ENCODE data around the gene ID4. TPM values are rescaled to one million over a fixed set of nuclear protein-coding genes. Genes with fewer than 3 reads are reported as not detected.

ID4 gene
- total RNA-seq, 1 experiment from 2014 or later = 0.10 TPM

- RAD21 ChIA-PET (ENCODE audit: low non-redundant PET in 1 of 2, low total read pairs in 2 of 2, uncharacterized antibody in 2 of 2, unreplicated experiment in 2 of 2) = no interaction called here
- TF ChIP-seq SRF (IDR thresholded peaks at IDR 0.05; ENCODE audit: low read depth) = no peak
- BruUV-seq (replicated peaks) = no TSS peak
Measured at GRCh38 chr6:19796452-19796851, 40.7 kb upstream of the ID4 start.

GRCh38 chr6:19798362-19798761 lies 38.8 kb upstream of the ID4 start:
- no peak overlapping the region for H3K27ac ChIP-seq (ENCODE audit: low read depth, low read length)
- ChIA-PET RAD21 (ENCODE audit: low non-redundant PET in 1 of 2, low total read pairs in 2 of 2, uncharacterized antibody in 2 of 2, unreplicated experiment in 2 of 2) (no interaction called here), CTCF (no interaction called here), POLR2A (no interaction called here)
- BruUV-seq (replicated peaks) = no TSS peak
- H4K20me1 ChIP-seq (ENCODE audit: insufficient read depth) = no peaks in the 10 kb centered on the region
- intact Hi-C loops (cut with micrococcal nuclease) = no loop called here
- no peak overlapping the region for H2AFZ ChIP-seq (ENCODE audit: low read depth, low read length, poor library complexity, severe bottlenecking)
- TF ChIP-seq REST (IDR thresholded peaks at IDR 0.05; ENCODE audit: low read depth) (no peak), SRF (IDR thresholded peaks at IDR 0.05; ENCODE audit: low read depth) (no peak), ZNF274 (IDR thresholded peaks at IDR 0.05; ENCODE audit: low read depth, low read length) (no peak), MAX (IDR thresholded peaks at IDR 0.05) (no peak), ELF1 (IDR thresholded peaks at IDR 0.05; ENCODE audit: borderline replicate concordance, low read depth) (no peak), CTCF (IDR thresholded peaks at IDR 0.05 in 2 of 3, conservative IDR thresholded peaks at IDR 0.05 in 1 of 3; ENCODE audit: borderline replicate concordance in 1 of 3, insufficient read depth in 1 of 3, low read depth in 2 of 3, low read length in 2 of 3) (no peak)
- H3K36me3 ChIP-seq (ENCODE audit: control insufficient read depth in 1 of 2, insufficient read depth in 2 of 2, low read length in 2 of 2) = no peaks in the 10 kb centered on the region
- H3K9me2 ChIP-seq (ENCODE audit: insufficient read depth) = no peaks in the 10 kb centered on the region; the same call in 1 of the 2 replicates
- no peak for ATAC-seq
- H3K27me3 ChIP-seq (ENCODE audit: insufficient read depth, low read length) = no peaks in the 10 kb centered on the region
- H3K79me2 ChIP-seq (ENCODE audit: insufficient read depth, low read length) = no peaks in the 10 kb centered on the region
- H3K4me3 ChIP-seq (replicated peaks in 1 of 2; ENCODE audit: low read depth in 1 of 2, low read length in 2 of 2) = no peak overlapping the region
- H3K9ac ChIP-seq (ENCODE audit: low read length) = no peak overlapping the region
- no peaks in the 10 kb centered on the region for H3K9me3 ChIP-seq (ENCODE audit: control insufficient read depth in 1 of 2, insufficient read depth in 1 of 2, low read depth in 1 of 2, low read length in 2 of 2)
- peaks cover 4 to 8% of the 10 kb centered on the region in 2 experiments for H3K4me1 ChIP-seq (ENCODE audit: control insufficient read depth in 1 of 2, insufficient read depth in 2 of 2, low read length in 2 of 2)
- DNase-seq (ENCODE audit: low read depth, low spot score) = no peak
- no peak overlapping the region for H3K4me2 ChIP-seq (ENCODE audit: low read length)

More at GRCh38 chr6:19796452-19796851, 40.7 kb upstream of the ID4 start:
- Histone ChIP-seq H3K9ac (ENCODE audit: low read length) (no peak overlapping the region), H3K27ac (ENCODE audit: low read depth, low read length) (no peak overlapping the region), H3K4me1 (ENCODE audit: control insufficient read depth in 1 of 2, insufficient read depth in 2 of 2, low read length in 2 of 2) (no peaks in the 10 kb centered on the region), H3K27me3 (ENCODE audit: insufficient read depth, low read length) (no peaks in the 10 kb centered on the region), H2AFZ (ENCODE audit: low read depth, low read length, poor library complexity, severe bottlenecking) (no peak overlapping the region), H3K79me2 (ENCODE audit: insufficient read depth, low read length) (no peaks in the 10 kb centered on the region), H3K4me2 (ENCODE audit: low read length) (no peak overlapping the region), H3K9me3 (ENCODE audit: control insufficient read depth in 1 of 2, insufficient read depth in 1 of 2, low read depth in 1 of 2, low read length in 2 of 2) (no peaks in the 10 kb centered on the region), H3K36me3 (ENCODE audit: control insufficient read depth in 1 of 2, insufficient read depth in 2 of 2, low read length in 2 of 2) (no peaks in the 10 kb centered on the region), H3K9me2 (ENCODE audit: insufficient read depth) (no peaks in the 10 kb centered on the region; the same call in 1 of the 2 replicates), H3K4me3 (replicated peaks in 1 of 2; ENCODE audit: low read depth in 1 of 2, low read length in 2 of 2) (no peak overlapping the region), H4K20me1 (ENCODE audit: insufficient read depth) (no peaks in the 10 kb centered on the region)
- intact Hi-C loops (cut with micrococcal nuclease) = no loop called here
- DNase-seq (ENCODE audit: low read depth, low spot score) (no peak), ATAC-seq (no peak)
- CTCF ChIA-PET = no interaction called here
- POLR2A ChIA-PET = no interaction called here

Measured in HCT116 (cell line).